ENCODE results near the gene EYS. TPM values are rescaled to one million over a fixed set of nuclear protein-coding genes. Genes with fewer than 3 reads are reported as not detected.

Gene EYS
- total RNA-seq, 2 donors from 2014 or later, result 0.18 to 3.5 TPM

DNA sequence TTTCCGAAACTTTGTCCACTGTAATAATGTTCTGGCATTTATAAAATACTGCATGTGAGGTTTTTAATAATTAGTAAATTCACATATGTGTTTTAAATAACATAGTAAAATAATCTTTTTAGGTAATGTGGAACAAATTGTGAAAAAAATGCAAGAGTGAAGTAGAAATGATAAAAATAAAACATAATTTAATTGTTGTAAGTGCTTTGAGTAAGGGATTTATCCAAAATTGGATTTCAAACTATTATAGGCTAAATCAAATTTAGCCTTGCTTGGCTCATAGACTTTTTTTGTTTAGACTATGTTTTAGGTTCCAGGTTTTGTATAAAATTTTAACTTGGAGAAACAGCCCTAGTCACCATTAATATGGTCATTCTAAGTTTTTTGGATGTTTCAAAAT lies 1041.9 kb downstream of the EYS start:
- no peaks in the 10 kb centered on the region for H3K9me3 ChIP-seq
- no peaks in the 10 kb centered on the region for H3K27me3 ChIP-seq (replicated peaks; ENCODE audit: insufficient read depth)
- WGBS, result 94% methylated on average over 1 of the region's 1 CpG
- TF ChIP-seq POLR2A (IDR thresholded peaks at IDR 0.05), result no peak
- TF ChIP-seq POLR2AphosphoS5 (IDR thresholded peaks at IDR 0.05), result no peak
- TF ChIP-seq, protein P1, sequence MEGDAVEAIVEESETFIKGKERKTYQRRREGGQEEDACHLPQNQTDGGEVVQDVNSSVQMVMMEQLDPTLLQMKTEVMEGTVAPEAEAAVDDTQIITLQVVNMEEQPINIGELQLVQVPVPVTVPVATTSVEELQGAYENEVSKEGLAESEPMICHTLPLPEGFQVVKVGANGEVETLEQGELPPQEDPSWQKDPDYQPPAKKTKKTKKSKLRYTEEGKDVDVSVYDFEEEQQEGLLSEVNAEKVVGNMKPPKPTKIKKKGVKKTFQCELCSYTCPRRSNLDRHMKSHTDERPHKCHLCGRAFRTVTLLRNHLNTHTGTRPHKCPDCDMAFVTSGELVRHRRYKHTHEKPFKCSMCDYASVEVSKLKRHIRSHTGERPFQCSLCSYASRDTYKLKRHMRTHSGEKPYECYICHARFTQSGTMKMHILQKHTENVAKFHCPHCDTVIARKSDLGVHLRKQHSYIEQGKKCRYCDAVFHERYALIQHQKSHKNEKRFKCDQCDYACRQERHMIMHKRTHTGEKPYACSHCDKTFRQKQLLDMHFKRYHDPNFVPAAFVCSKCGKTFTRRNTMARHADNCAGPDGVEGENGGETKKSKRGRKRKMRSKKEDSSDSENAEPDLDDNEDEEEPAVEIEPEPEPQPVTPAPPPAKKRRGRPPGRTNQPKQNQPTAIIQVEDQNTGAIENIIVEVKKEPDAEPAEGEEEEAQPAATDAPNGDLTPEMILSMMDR (IDR thresholded peaks at IDR 0.05), result no peak
- no peaks in the 10 kb centered on the region for H3K36me3 ChIP-seq
- H3K27ac ChIP-seq, result no peak overlapping the region
- H3K4me1 ChIP-seq (replicated peaks), result no peaks in the 10 kb centered on the region
- no peak overlapping the region for H3K4me3 ChIP-seq
- DNase-seq (ENCODE audit: low spot score), result no peak
- intact Hi-C loops (cut with DNase I), result no loop called here

DNA sequence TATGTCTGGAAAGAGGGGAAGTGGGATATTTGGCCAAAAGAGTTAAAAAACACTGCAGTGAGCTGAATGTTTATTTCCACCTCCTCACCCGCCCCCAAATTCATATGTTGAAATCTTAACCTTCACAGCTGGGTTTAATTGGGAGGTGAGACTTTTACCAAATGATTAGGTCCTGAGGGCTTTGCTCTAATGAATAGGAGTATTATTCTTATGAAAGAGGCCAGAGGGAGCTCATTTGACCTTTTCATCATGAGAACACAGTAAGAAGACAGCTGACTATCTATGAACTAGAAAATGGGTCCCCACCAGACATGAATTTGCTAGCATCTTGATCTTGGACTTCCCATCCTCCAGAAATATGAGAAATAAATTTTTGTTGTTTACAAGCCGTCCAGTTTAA lies 1042.5 kb downstream of the EYS start:
- no peak for DNase-seq (ENCODE audit: low spot score)
- Histone ChIP-seq H3K4me1 (replicated peaks) (no peaks in the 10 kb centered on the region), H3K27ac (no peak overlapping the region), H3K36me3 (no peaks in the 10 kb centered on the region), H3K27me3 (replicated peaks; ENCODE audit: insufficient read depth) (no peaks in the 10 kb centered on the region), H3K4me3 (no peak overlapping the region), H3K9me3 (no peaks in the 10 kb centered on the region)
- TF ChIP-seq POLR2AphosphoS5 (IDR thresholded peaks at IDR 0.05) (no peak), POLR2A (IDR thresholded peaks at IDR 0.05) (no peak)
- TF ChIP-seq, protein P1 (IDR thresholded peaks at IDR 0.05), result no peak
- 80% methylated on average over 2 of the region's 2 CpGs for WGBS
- intact Hi-C loops (cut with DNase I), result no loop called here

DNA sequence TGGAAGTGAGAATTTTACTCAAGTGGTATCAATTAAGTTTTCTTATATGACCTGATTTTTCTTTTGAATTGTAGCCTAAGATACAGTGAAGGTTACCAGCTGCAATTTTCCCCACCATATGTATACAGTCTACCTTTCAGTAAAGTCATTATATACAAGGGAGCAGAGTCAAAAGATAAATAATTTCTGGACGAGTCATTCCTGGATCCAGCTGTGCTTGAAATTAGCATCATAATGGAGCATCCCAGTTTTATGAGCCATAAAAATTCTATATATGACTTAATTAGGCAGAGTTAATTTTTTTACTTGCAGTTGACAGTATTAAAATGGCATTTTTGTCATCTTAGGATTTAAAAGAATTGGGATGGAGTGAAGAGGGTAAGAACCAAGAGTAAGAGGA lies 1063.0 kb downstream of the EYS start:
- H3K27me3 ChIP-seq (replicated peaks; ENCODE audit: insufficient read depth), result no peaks in the 10 kb centered on the region
- no peaks in the 10 kb centered on the region for H3K9me3 ChIP-seq
- H3K4me3 ChIP-seq, result no peak overlapping the region
- no peak for DNase-seq (ENCODE audit: low spot score)
- no peaks in the 10 kb centered on the region for H3K4me1 ChIP-seq (replicated peaks)
- no peak overlapping the region for H3K27ac ChIP-seq
- H3K36me3 ChIP-seq, result no peaks in the 10 kb centered on the region
- intact Hi-C loops (cut with DNase I), result no loop called here
- TF ChIP-seq, protein P1 (IDR thresholded peaks at IDR 0.05), result no peak
- TF ChIP-seq POLR2A (IDR thresholded peaks at IDR 0.05) (no peak), POLR2AphosphoS5 (IDR thresholded peaks at IDR 0.05) (no peak)
- 42% methylated on average over 1 of the region's 1 CpG for WGBS

DNA sequence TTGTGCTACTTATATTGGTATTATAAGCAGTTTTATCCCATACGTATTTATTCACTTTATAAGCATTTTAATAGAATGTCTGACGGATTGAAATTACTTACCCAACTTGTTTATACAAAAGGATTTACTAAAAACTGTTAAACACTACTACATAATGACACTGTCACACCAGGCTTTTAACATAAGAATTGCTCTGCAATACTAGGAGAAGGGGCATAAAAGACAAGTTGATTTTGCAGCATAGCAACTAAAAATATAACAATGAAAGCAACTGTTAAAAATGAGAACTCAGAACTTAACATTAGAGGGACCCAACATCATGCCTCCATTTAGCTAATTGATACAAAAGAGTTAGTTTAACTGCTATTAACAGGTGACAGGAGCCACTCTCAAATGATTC lies 1076.1 kb downstream of the EYS start:
- no peak for DNase-seq (ENCODE audit: low spot score)
- H3K4me3 ChIP-seq, result no peak overlapping the region
- intact Hi-C loops (cut with DNase I), result no loop called here
- H3K36me3 ChIP-seq, result no peaks in the 10 kb centered on the region
- TF ChIP-seq, protein P1 (IDR thresholded peaks at IDR 0.05), result no peak
- TF ChIP-seq POLR2AphosphoS5 (IDR thresholded peaks at IDR 0.05) (no peak), POLR2A (IDR thresholded peaks at IDR 0.05) (no peak)
- no peaks in the 10 kb centered on the region for H3K27me3 ChIP-seq (replicated peaks; ENCODE audit: insufficient read depth)
- 32% methylated on average over 2 of the region's 2 CpGs for WGBS
- H3K9me3 ChIP-seq, result no peaks in the 10 kb centered on the region
- no peak overlapping the region for H3K27ac ChIP-seq
- H3K4me1 ChIP-seq (replicated peaks), result no peaks in the 10 kb centered on the region

DNA sequence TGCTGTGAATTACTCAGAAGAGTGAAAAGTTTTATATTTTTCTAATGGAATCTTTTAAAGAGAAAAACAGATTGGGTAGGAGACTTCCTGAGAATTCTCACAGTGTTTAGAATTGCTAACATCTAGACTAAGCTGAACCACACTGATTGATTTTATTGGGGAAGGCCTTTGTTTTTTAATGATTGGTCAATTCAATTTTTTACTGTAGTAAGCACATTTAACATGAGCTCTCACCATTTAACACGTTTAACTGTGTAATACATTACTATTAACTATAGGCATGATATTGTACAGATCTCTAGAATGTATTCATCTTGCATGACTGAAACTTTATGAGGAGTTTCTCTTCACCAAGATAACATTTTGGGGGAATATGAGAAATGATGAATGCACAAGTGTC lies 1084.1 kb downstream of the EYS start:
- 22% methylated on average over 1 of the region's 1 CpG for WGBS

More for the DNA sequence above, 1084.1 kb downstream of the EYS start:
- H3K36me3 ChIP-seq, result no peaks in the 10 kb centered on the region
- TF ChIP-seq POLR2AphosphoS5 (IDR thresholded peaks at IDR 0.05) (no peak), POLR2A (IDR thresholded peaks at IDR 0.05) (no peak)
- TF ChIP-seq, protein P1 (IDR thresholded peaks at IDR 0.05), result no peak
- H3K4me1 ChIP-seq (replicated peaks), result no peaks in the 10 kb centered on the region
- no peak overlapping the region for H3K4me3 ChIP-seq
- H3K27me3 ChIP-seq (replicated peaks; ENCODE audit: insufficient read depth), result no peaks in the 10 kb centered on the region
- intact Hi-C loops (cut with DNase I), result no loop called here
- no peaks in the 10 kb centered on the region for H3K9me3 ChIP-seq
- DNase-seq (ENCODE audit: low spot score), result no peak
- no peak overlapping the region for H3K27ac ChIP-seq
